Keratinocyte (primary cell): ENCODE measurements around the gene PIGO. TPM values are rescaled to one million over a fixed set of nuclear protein-coding genes. Genes with fewer than 3 reads are reported as not detected.

Experiments used
- DNase-seq: peaks from one replicate; pipeline ENCODE4 v3.0.0-alpha.2; 2011; ENCODE audit warnings: low read depth, missing footprints, low spot score
- FAIRE-seq: peaks from 2 replicates; lab custom pipeline; 2011; peaks lifted over from hg19 to GRCh38; lab: Jason Lieb, UNC
- H2AFZ ChIP-seq: 2 replicates; pipeline ENCODE4 v1.6.0; 2012; ENCODE audit warnings: low read length, control low read depth, inconsistent platforms; ENCODE audit not compliant: control insufficient read depth
- H3K27ac ChIP-seq: 2 replicates; pipeline ENCODE4 v1.5.1; 2011; ENCODE audit warnings: low read length; ENCODE audit not compliant: control insufficient read depth, insufficient read depth
- H3K27me3 ChIP-seq: 3 replicates; pipeline ENCODE4 v1.6.0; 2011; ENCODE audit warnings: low read length; ENCODE audit not compliant: control insufficient read depth, insufficient read depth; ENCODE audit errors: extremely low read depth
- H3K36me3 ChIP-seq, 2 experiments: 2 replicates in 1 of 2; 3 replicates in 1 of 2; pipeline ENCODE4 v1.5.1; 2011; ENCODE audit warnings: low read length in 2 of 2, mild to moderate bottlenecking in 1 of 2; ENCODE audit not compliant: control insufficient read depth in 2 of 2, insufficient read depth in 2 of 2; ENCODE audit errors: extremely low read depth in 1 of 2
- H3K4me1 ChIP-seq: 3 replicates; pipeline ENCODE4 v1.5.1; 2011; ENCODE audit warnings: low read length; ENCODE audit not compliant: control insufficient read depth, insufficient read depth; ENCODE audit errors: extremely low read depth
- H3K4me2 ChIP-seq: 3 replicates; pipeline ENCODE4 v1.6.0; 2011; ENCODE audit warnings: low read depth, low read length; ENCODE audit not compliant: control insufficient read depth, insufficient read depth; ENCODE audit errors: extremely low read depth
- H3K4me3 ChIP-seq, 3 experiments: fragments of 200-600 bp in 1 of 3; sonication (generic) in 1 of 3; 2 replicates in 2 of 3; 3 replicates in 1 of 3; pipeline ENCODE4 v1.5.1; 2011 to 2016; ENCODE audit warnings: low read length in 3 of 3, mild to moderate bottlenecking in 3 of 3, control low read depth in 2 of 3, inconsistent platforms in 1 of 3, low read depth in 1 of 3, mixed read lengths in 1 of 3, mixed run types in 1 of 3, moderate library complexity in 1 of 3; ENCODE audit not compliant: control insufficient read depth in 2 of 3, insufficient read depth in 2 of 3; ENCODE audit errors: extremely low read depth in 1 of 3
- H3K79me2 ChIP-seq: 2 replicates; pipeline ENCODE4 v1.6.0; 2012; ENCODE audit warnings: low read length; ENCODE audit not compliant: control insufficient read depth, insufficient read depth
- H3K9ac ChIP-seq: 3 replicates; pipeline ENCODE4 v1.6.0; 2011; ENCODE audit warnings: low read length; ENCODE audit not compliant: control insufficient read depth, insufficient read depth; ENCODE audit errors: extremely low read depth
- H3K9me1 ChIP-seq: 3 replicates; pipeline ENCODE4 v1.6.0; 2011; ENCODE audit warnings: low read length; ENCODE audit not compliant: control insufficient read depth, insufficient read depth; ENCODE audit errors: extremely low read depth
- H3K9me3 ChIP-seq: 2 replicates; pipeline ENCODE4 v1.5.1; 2012; ENCODE audit warnings: low read depth, low read length; ENCODE audit not compliant: control insufficient read depth
- H4K20me1 ChIP-seq: 3 replicates; pipeline ENCODE4 v1.6.0; 2011; ENCODE audit warnings: low read length; ENCODE audit not compliant: control insufficient read depth, insufficient read depth; ENCODE audit errors: extremely low read depth
- EZH2 ChIP-seq: IDR thresholded peaks from one replicate; pipeline ENCODE4 v1.6.1; 2012; ENCODE audit warnings: inconsistent platforms, mild to moderate bottlenecking, low read length, moderate library complexity
- dilution Hi-C: fragments of 300-500 bp; cut with MboI; formaldehyde crosslinking; loops from one replicate; pipeline ENCODE4 v1.7.0; 2020; ENCODE audit warnings: low sequenced_read_pairs; ENCODE audit not compliant: extremely low pct_ligation_motif_present
- polyA plus RNA-seq, 5 experiments: library from polyadenylated mRNA; depleted of rRNA in 3 of 5; stranded (reverse) in 3 of 5; stranded (forward) in 1 of 5; unstranded in 1 of 5; fragments of >200 nt; gene quantifications; 1 replicate in 1 of 5; 2 replicates in 3 of 5; 3 replicates in 1 of 5; pipeline versions ENCODE4 v1.2.1 to v1.2.3, GENCODE V29; 2011 to 2012; ENCODE audit warnings: missing spikeins in 2 of 5, low read depth in 1 of 5, low replicate concordance in 1 of 5
- TF ChIP-seq, protein P1 (sequence below), 3 experiments: IDR thresholded peaks in 1 of 3; conservative IDR thresholded peaks in 1 of 3; optimal IDR thresholded peaks in 1 of 3; 2 replicates in 2 of 3; 3 replicates in 1 of 3; pipeline versions ENCODE3 to v1.5.1; 2011; ENCODE audit warnings: low read length in 3 of 3, mild to moderate bottlenecking in 3 of 3, moderate library complexity in 2 of 3, control low read depth in 1 of 3, inconsistent platforms in 1 of 3; ENCODE audit not compliant: insufficient read depth in 2 of 3; ENCODE audit errors: extremely low read depth in 1 of 3

Gene PIGO
- polyA plus RNA-seq, 1 donor (not counting 4 experiments of a cell fraction or from before 2014, with no cell fraction given): 18.6 TPM

DNA sequence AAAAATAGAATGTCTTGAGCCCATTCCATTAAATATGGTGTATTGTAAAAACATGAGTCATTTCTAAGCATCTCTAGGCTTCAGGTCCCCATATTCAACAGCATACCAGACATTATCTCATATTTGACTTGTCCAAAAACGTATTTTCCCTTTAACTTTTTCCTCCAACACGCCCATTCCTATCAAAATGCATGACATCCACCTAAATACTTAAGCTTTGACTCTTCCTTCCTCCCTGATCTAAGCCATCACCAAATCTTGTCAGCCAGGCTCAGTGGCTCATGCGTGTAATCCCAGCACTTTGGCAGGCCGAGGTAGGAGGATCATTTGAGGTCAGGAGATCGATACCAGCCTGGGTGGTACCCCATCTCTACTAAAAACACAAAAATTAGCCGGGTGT, 47.9 kb downstream of the PIGO start:
- DNase-seq: no peak
- Histone ChIP-seq H2AFZ (no peak overlapping the region), H3K36me3 (peaks cover 12 to 24% of the 10 kb centered on the region in 2 experiments), H3K9me3 (no peaks in the 10 kb centered on the region), H3K4me3 (no peak overlapping the region), H3K27me3 (no peaks in the 10 kb centered on the region), H3K9me1 (no peaks in the 10 kb centered on the region), H3K27ac (no peak overlapping the region), H3K79me2 (no peaks in the 10 kb centered on the region), H3K9ac (no peak overlapping the region), H3K4me2 (no peak overlapping the region), H4K20me1 (peaks cover 2% of the 10 kb centered on the region), H3K4me1 (peaks cover 3% of the 10 kb centered on the region)
- no peak for TF ChIP-seq EZH2
- TF ChIP-seq, protein P1, sequence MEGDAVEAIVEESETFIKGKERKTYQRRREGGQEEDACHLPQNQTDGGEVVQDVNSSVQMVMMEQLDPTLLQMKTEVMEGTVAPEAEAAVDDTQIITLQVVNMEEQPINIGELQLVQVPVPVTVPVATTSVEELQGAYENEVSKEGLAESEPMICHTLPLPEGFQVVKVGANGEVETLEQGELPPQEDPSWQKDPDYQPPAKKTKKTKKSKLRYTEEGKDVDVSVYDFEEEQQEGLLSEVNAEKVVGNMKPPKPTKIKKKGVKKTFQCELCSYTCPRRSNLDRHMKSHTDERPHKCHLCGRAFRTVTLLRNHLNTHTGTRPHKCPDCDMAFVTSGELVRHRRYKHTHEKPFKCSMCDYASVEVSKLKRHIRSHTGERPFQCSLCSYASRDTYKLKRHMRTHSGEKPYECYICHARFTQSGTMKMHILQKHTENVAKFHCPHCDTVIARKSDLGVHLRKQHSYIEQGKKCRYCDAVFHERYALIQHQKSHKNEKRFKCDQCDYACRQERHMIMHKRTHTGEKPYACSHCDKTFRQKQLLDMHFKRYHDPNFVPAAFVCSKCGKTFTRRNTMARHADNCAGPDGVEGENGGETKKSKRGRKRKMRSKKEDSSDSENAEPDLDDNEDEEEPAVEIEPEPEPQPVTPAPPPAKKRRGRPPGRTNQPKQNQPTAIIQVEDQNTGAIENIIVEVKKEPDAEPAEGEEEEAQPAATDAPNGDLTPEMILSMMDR (optimal IDR thresholded peaks at IDR 0.05 in 1 of 3, IDR thresholded peaks at IDR 0.05 in 1 of 3, conservative IDR thresholded peaks at IDR 0.05 in 1 of 3; ENCODE audit: extremely low read depth in 1 of 3, insufficient read depth in 2 of 3, low read length in 3 of 3): no peak
- FAIRE-seq: no peak
- dilution Hi-C loops: no loop called here

DNA sequence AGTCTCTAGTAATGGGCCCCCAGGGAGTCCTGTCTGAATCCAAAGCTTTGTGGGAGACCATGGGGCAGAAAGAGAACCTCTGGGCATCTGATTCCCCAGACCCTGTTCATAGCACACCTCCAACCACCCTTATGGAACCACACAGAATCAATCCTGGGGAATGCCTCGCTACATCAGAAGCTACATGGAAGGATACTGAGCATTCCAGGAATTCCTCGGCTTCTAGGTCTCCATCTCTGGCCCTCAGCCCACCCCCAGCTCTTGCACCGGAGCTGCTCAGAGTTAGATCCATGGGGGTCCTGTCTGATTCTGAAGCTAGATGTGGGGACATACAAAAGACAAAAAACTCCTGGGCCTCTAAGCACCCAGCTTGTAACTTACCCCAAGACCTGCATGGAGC, 52.3 kb downstream of the PIGO start:
- no peak overlapping the region for H3K9ac ChIP-seq

More for the DNA sequence above, 52.3 kb downstream of the PIGO start:
- FAIRE-seq (no peak), DNase-seq (no peak)
- no peaks in the 10 kb centered on the region for H3K79me2 ChIP-seq
- TF ChIP-seq, protein P1 (optimal IDR thresholded peaks at IDR 0.05 in 1 of 3, IDR thresholded peaks at IDR 0.05 in 1 of 3, conservative IDR thresholded peaks at IDR 0.05 in 1 of 3; ENCODE audit: extremely low read depth in 1 of 3, insufficient read depth in 2 of 3, low read length in 3 of 3): no peak
- no peak for TF ChIP-seq EZH2
- no peaks in the 10 kb centered on the region for H3K27me3 ChIP-seq
- no peaks in the 10 kb centered on the region for H3K9me1 ChIP-seq
- no peaks in the 10 kb centered on the region for H3K9me3 ChIP-seq
- no peak overlapping the region for H3K4me2 ChIP-seq
- dilution Hi-C loops: no loop called here
- H3K27ac ChIP-seq: no peak overlapping the region
- H3K4me1 ChIP-seq: peaks cover 17% of the 10 kb centered on the region
- H4K20me1 ChIP-seq: peaks cover 2% of the 10 kb centered on the region
- no peak overlapping the region for H3K4me3 ChIP-seq
- no peak overlapping the region for H2AFZ ChIP-seq
- peaks cover 3 to 6% of the 10 kb centered on the region in 2 experiments for H3K36me3 ChIP-seq
